Measurements from ENCODE around the gene SRBD1.

SRBD1 gene

DNA sequence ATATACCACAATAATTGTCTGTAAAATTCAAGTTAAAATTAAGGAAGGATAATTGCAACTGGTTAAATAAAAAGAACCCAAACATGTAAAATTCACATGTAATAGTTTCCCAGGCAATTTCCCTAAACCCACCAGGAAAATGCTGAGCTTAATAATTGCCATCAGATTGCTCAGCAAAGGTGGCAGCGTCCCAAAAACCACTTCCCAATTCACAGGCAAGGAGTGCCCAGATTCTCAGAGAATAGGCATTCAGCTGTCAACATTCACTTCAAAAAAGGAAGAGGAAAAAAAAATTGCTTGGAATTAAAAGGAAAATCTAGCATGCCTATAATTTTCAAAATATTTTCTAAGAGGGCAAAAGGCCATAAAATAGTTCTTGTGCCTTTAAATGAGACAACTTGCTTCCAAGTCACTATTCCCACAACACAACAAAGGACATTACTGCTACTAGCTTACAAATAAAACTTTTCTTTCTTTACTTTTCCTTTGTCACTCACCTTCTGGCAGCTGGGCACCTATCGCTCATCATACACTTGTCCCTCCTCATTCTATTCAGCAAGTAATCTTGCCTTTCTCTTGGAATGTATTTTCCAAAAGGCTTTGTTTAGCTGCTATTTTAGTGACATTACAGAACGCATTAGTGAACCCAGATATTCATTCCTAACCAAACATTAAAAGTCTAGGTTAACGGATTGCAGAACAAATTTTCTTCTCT is 15.2 kb downstream of the SRBD1 start:
- no peak for DNase-seq

DNA sequence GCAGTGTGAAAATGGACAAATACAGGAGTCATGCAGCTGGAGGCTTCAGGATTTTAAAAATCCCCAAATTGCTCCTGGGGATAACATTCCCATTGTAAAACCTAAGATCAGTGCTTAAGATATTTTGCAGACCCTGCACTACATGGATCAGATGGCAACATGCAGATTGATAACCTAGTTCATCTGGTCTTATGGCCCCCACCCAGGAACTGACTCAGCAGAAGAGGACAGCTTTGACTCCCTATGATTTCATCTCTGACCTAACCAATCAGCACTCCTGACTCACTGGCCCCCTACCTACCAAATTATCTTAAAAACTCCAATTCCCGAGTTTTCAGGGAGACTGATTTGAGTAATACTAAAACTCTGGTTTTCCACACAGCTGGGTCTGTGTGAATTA is 20.0 kb downstream of the SRBD1 start:
- DNase-seq, result no peak

GRCh38 chr2:45588158-45588829 is 22.8 kb downstream of the SRBD1 start:
- DNase-seq, result no peak

DNA sequence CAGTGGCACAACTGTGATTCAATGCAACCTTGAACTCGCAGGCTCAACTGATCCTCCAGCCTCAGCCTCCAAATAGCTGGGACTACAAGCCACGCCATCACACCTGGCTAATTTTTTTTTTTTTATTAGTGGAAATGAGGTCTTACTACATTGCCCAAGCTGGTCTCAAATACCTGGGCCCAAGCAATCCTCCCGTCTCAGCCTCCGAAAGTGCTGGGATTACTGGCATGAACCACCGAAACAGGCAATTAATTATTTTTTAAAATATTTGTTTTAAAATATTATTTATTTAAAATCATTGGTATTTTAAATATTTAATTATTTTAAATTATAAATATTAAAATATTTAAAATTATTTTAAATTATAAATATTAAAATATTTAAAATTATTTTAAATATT is 24.5 kb downstream of the SRBD1 start:
- DNase-seq, result no peak

DNA sequence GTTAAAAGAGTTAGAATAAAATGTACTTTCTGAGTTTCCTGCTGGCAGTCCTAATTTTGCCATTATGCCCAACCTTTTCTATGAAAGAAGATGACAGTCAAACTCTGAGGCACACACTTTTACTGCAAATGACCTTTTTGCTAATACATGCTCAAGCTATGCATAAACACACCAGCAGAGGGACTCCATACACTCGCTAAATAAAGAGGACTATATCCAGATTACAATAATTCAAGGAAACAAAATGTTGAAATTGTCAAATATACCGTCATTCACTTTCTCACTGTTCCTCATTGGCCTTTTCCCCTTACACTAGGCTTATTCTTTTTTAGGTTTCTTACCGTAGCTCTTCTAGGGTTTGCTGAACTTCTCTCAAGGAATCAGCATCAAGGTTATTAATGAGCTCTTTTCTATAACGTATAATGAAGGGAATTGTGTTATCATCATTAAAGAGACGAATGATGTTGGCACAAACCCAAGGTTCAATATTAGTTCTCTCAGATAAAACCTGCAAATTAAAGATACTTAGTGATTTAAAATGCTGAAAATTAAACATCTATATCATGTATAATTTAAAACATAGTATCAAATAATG is 25.7 kb downstream of the SRBD1 start:
- no peak for DNase-seq

GRCh38 chr2:45583977-45584376 is 27.1 kb downstream of the SRBD1 start:
- no peak for DNase-seq

DNA sequence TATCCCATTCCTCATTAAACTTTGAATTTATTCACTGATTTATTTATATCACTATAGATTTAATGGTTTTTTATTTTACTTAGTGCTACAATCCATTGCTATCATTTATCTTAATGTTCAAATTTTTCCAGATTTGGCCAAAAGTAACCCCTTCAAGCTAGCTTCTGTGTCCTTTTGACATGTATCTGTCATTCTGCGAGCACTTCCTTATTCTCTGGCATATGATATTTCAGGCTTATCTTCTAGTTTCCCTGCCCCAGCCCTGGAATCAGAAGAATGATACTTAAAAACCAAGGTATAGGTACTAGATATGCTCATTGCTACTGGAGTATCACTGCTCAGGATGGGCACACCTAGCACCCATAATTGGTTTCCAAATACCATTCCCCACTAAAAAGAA is 28.5 kb downstream of the SRBD1 start:
- DNase-seq, result no peak

DNA sequence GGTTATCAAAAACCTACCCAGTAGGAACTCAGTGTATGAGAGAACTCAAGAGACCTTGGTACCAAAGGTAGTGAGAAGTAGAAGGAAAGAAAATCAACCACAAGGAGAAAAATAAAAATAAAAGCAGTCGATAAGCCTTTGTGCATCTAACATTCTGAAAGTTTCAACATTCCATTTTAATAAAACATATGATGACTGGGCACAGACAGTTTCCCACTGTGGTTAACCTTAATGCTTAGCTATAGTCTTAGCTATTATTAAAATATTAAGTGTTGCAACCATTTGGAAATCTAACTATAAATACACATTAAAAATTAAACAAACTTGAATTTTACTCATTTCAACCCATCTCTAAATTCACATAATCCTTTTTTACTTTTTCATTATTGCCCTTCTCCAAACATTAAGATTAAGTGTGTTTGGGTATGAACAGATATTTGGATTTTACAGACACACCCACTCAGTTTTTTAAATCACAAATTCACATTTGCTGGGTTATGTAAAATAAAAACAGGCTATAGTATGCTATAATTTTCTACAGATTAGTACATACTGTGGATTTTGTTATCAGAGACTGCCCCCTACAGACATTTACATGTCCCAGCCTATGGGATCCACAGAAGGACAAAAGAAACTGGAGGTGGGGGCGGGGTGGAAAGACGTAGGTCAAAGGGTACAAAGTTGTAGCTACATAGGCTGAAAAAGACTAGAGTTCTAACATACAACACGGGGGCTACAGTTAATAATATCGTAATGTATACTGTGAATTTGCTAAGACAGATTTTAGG is 32.8 kb downstream of the SRBD1 start:
- DNase-seq, result no peak

GRCh38 chr2:45577441-45577840 is 33.6 kb downstream of the SRBD1 start:
- DNase-seq, result no peak

GRCh38 chr2:45575881-45576280 is 35.2 kb downstream of the SRBD1 start:
- DNase-seq, result no peak

GRCh38 chr2:45572979-45573378 is 38.1 kb downstream of the SRBD1 start:
- no peak for DNase-seq

DNA sequence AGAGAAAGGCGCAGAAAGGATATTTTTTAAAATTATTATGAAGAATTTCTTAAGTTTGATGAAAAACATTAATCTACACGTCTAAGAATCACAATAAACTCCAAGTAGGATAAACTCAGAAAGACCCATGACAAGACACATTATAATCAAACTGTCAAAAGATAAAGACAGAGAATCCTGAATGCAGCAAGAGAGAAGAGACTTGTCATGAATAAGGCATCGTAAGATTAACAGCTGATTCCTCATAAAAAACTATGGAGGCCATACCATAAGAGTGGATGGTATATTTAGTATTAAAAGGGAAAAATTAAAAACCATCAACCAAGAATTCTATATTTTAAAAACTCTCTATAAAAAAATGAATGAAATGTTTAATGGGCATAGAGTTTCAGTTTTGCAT is 39.1 kb downstream of the SRBD1 start:
- DNase-seq, result no peak

GRCh38 chr2:45570671-45571334 is 40.3 kb downstream of the SRBD1 start:
- DNase-seq, result no peak

DNA sequence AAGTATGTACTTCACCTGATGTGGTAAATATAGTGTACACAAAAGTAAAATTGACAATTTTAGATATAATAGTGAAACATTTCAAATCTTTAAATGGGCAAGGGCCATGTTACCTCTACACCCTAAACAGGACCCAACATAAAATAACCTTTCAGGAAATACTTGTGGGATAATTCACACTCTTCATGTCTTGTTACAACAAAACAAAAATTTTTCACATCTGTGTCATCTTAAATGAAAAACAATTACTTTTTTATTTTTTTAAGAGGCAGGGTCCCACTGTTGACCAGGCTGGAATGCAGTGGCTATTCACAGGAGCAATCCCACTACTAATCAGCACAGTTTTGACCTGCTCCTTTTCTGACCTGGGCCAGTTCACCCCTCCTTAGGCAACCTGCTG is 42.1 kb downstream of the SRBD1 start:
- no peak for DNase-seq

DNA sequence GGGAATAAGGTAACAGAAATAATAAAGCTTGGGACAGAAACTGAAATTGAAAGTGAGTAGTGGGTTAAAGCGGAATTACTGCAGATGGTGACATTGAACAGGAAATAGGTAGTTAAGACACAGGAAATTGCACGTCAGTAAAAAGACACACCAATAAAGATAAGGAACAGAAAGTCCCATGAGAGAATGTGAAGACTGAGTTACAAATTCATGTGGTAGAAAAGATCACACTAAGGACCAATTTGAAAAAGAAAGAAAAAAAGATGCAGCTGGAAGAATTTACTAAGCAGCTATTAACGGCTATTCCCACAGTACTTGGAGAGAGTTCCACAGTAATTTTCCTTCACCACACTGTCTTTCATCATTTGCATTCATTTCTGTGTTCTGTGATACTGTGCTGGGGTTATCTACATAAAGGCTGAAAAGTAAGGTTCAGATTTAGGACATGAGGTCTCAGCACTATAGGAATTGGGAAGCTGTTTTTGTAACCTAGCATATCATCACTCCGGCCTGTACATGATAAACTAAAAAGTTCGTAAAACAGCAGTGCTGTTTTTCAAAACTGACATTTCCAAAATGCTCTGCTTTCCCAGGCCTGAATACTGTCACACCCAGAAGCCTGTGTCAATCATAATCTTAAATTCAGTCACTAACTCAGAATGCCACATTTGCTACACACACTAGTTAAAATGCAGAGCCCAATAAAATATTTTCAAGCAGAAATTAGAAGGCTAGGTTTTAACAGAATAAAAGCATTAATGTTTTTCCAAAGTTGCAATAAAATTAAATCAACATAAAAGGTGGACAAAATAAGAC is 42.9 kb downstream of the SRBD1 start:
- no peak for DNase-seq

GRCh38 chr2:45567288-45567963 is 43.6 kb downstream of the SRBD1 start:
- no peak for DNase-seq

DNA sequence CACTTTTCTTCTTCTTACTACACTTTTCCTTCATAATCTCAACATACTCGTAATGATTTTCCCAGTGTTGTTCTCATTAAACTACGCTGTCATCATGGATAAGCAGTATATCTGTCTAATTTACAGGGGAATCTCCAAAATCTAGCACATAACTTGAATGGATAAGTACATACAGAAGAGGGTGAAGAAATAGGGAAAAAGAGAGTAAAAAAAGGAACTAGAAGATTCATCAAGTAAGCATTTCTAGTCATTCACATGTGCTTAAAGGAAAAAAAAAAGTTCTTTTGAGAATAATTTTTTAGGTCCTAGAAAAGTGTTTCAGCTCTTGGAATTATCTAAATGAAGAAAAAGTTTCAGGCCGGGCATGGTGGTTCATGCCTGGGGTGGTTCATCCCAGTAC is 51.6 kb downstream of the SRBD1 start:
- DNase-seq, result no peak

DNA sequence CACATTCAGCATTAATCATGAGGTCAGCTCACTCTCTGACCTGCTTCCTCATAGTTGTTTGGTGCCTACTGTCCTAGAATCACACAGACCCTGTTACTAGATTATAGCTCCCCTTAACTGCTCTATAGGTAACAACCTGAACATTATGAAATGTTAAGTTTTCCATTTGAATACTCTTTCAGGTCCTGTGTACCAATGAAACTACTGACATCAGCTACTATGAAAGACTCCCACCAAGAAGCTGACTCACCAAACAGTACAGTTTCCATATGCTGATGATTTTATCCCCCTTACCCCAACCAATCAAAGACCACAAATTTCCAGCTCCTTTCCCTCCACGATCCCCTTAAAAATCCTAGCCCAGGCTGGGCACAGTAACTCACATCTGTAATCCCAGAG is 56.3 kb downstream of the SRBD1 start:
- DNase-seq, result no peak

- no peak for DNase-seq
These were observed 56.9 kb downstream of the SRBD1 start for GRCh38 chr2:45554073-45554741.

GRCh38 chr2:45551862-45552261 is 59.2 kb downstream of the SRBD1 start:
- DNase-seq, result no peak

GRCh38 chr2:45545943-45546342 is 65.1 kb downstream of the SRBD1 start:
- DNase-seq, result no peak
